Mononuclear cell (primary cell): ENCODE results near the gene DCAF15. TPM values are rescaled to one million over a fixed set of nuclear protein-coding genes. Genes with fewer than 3 reads are reported as not detected.
"Not testable (repeated sequence)": the region's sequence is repeated elsewhere in the genome, so short reads cannot be mapped to it uniquely, and the experiment has no call there.

Source experiments
- H3K27me3 ChIP-seq: 2 replicates; pipeline ENCODE4 v1.6.0; 2011; ENCODE audit warnings: low read length, control low read depth; ENCODE audit not compliant: insufficient read depth
- H3K4me1 ChIP-seq: 2 replicates; pipeline ENCODE4 v1.5.1; 2011; ENCODE audit warnings: mild to moderate bottlenecking, low read length, control low read depth; ENCODE audit not compliant: insufficient read depth
- H3K4me3 ChIP-seq: 2 replicates; pipeline ENCODE4 v1.5.1; 2011; ENCODE audit warnings: mild to moderate bottlenecking, low read length, moderate library complexity
- H3K9me3 ChIP-seq: 2 replicates; pipeline ENCODE4 v1.5.1; 2011; ENCODE audit warnings: low read depth, mild to moderate bottlenecking, control low read depth, low read length
- total RNA-seq: library from RNA; depleted of rRNA; stranded (reverse); fragments of >200 nt; gene quantifications from one replicate; pipeline ENCODE4 v1.2.3, GENCODE V29; 2012

The DCAF15 gene
- total RNA-seq, 1 donor = 26.1 TPM

DNA sequence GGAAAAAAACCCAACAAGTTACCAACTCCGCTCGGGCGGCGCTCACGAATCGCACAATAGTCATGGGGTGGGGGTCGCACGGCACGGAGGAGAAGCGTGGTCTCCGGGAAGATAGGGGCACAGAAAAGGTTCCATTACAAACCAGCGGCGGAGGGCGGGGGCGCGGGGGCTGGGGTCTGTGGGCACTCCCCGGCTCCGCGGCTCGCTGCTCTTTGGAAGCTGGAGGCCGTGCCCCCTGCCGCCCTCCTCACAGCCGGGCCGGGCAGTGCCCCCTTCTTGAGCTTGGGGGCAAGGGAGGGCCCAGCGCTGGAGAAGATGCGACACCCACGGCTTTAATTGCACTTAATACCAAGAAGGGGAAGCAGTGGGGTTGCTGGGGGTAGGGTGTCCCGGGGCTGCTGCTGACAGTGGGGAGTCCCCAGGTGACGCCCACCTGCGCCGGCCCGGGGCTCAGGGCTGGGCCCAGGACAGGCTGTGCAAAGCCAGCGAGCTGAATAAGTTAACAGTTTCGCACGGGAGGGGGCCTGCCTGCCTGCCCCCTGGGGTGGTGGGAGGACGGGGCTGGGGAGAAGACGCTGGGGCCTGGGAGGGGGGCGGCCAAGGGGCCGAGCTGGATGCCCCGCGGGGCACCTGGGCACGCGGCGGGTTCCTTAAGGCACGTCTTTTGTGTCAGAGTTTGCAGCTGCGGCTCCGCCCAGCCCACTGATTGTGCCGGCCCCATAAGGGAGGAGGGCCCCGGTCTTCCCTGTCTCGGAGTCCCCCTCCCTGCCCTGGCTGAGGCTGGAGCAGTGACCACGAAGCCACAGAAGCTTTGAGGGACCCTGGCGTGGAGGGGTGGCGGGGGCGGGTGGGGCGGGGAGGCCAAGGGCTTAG, 9.8 kb downstream of the DCAF15 start:
- Histone ChIP-seq H3K9me3 (no peaks in the 10 kb centered on the region), H3K4me1 (no peaks in the 10 kb centered on the region), H3K4me3 (no peak overlapping the region), H3K27me3 (no peaks in the 10 kb centered on the region)

DNA sequence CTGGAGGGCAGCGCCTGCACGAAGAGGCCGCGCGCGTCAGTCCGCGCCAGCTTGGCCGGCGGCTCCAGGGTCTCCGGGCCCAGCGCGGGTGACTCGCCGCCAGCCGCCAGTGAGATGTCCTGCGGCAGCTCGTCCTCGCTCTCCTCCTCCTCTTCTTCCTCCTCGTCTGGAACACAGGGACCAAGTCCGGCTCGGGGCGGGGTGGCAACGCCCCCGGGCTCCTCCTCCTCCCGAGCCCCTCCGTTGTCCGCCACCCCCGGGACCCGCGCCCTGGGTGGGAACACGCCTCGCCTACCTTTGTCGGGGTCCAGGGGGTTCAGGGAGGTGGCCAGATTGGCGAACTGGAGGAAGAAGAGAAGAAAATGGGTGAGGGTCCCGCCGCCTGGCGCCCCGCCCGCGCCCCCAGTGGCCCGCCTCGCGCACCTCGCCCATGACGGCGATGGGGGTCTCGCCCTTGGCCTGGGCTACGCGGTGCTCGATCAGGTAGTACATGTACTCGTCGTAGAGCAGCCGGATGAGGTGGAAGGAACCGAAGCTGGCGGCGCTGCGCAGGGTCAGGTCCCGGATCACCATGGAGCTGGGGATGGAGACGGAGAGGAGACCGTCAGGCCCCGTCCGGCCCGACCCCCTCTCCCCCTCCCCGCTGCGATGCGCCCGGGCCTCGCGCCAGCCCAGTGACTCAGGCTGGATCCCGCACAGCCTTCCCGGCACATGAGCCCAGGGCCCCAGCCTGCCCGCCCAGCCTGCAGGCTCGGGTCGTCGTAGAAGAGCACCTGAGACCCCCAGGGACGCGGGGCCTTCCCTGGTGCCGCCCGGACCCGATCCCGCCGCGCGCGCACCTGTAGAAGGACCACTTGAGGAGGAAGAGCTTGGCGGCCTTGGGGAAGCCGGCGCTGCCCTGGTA, 10.6 kb downstream of the DCAF15 start:
- H3K4me1 ChIP-seq = no peaks in the 10 kb centered on the region
- H3K9me3 ChIP-seq = no peaks in the 10 kb centered on the region
- no peak overlapping the region for H3K4me3 ChIP-seq
- no peaks in the 10 kb centered on the region for H3K27me3 ChIP-seq

GRCh38 chr19:13963603-13964105, 11.3 kb downstream of the DCAF15 start:
- Histone ChIP-seq H3K9me3 (no peaks in the 10 kb centered on the region), H3K4me1 (no peaks in the 10 kb centered on the region), H3K4me3 (no peak overlapping the region), H3K27me3 (no peaks in the 10 kb centered on the region)

- no peaks in the 10 kb centered on the region for H3K27me3 ChIP-seq
- no peaks in the 10 kb centered on the region for H3K9me3 ChIP-seq
- no peaks in the 10 kb centered on the region for H3K4me1 ChIP-seq
- H3K4me3 ChIP-seq = no peak overlapping the region
Observed at GRCh38 chr19:13964776-13965175, 12.5 kb downstream of the DCAF15 start.

DNA sequence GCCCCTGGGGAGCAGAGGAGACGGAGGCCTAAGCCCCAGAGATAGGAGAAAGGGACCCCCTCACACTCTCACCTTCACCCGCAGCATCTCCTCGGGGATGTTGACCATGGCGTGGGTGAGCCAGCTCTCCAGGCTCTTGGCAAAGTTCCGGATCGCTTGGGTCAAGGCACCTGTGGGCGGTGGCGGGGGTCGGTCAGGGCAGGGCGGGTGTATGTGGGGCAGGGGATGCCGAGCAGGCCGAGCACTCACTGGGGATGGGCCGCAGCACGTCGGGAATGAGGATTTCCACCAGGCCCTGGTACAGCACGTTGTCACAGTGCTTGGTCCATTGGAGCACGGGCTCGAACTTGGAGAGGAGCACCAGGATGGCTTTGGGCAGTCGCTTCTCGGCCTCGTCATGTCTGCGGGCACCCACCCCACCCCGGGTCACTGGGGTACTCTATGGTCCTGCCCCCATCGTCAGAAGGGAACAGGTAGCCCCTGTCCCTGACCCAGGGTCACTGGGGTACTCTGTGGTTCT, 13.1 kb downstream of the DCAF15 start:
- no peaks in the 10 kb centered on the region for H3K27me3 ChIP-seq
- no peaks in the 10 kb centered on the region for H3K9me3 ChIP-seq
- H3K4me3 ChIP-seq = no peak overlapping the region
- H3K4me1 ChIP-seq = no peaks in the 10 kb centered on the region

GRCh38 chr19:13965926-13966683, 13.8 kb downstream of the DCAF15 start:
- Histone ChIP-seq H3K4me1 (no peaks in the 10 kb centered on the region), H3K4me3 (no peak overlapping the region), H3K27me3 (no peaks in the 10 kb centered on the region), H3K9me3 (no peaks in the 10 kb centered on the region)

DNA sequence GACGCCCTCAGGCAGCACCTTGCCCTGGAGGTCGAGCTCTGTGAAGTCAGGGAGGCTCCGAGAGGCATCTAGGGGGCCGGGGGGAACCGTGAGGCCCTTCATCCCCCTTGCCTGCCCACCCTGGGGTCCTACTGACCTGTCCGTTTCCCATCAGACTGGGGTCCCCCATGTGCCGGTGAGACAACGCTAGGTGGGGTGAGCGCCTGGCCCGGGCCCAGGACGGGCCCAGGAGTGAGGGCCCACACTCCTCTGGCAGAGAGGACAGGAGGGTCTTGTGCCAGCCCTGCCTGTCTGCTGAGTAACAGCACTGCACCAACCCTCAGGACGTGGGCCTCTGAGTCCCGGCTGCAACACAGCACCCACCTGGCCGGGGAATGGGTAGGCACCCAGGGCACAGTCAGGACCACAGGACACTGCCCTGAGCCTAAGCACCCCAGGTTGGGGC, 14.4 kb downstream of the DCAF15 start:
- H3K4me3 ChIP-seq = no peak overlapping the region
- H3K4me1 ChIP-seq = no peaks in the 10 kb centered on the region

DNA sequence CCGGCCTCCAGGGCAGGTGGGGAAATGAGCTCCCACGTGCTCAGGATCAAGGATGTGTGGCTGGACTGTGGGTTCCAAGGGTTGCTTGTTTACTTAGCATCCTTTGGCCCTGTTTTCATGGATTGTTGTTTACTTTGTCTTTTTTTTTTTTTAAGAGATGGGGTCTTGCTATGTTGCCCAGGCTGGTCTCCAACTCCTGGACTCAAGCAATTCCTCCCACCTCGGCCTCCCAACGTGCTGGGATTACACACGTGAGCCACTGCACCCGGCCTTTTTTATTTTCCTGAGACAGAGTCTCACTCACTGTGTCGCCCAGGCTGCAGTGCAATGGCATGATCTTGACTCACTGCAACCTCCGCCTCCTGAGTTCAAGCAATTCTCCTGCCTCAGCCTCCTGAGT, 14.9 kb downstream of the DCAF15 start:
- H3K9me3 ChIP-seq, H3K4me3 ChIP-seq, H3K4me1 ChIP-seq, H3K27me3 ChIP-seq: not testable (repeated sequence)

More for the DNA sequence above, 14.4 kb downstream of the DCAF15 start:
- Histone ChIP-seq H3K27me3 (no peaks in the 10 kb centered on the region), H3K9me3 (no peaks in the 10 kb centered on the region)

DNA sequence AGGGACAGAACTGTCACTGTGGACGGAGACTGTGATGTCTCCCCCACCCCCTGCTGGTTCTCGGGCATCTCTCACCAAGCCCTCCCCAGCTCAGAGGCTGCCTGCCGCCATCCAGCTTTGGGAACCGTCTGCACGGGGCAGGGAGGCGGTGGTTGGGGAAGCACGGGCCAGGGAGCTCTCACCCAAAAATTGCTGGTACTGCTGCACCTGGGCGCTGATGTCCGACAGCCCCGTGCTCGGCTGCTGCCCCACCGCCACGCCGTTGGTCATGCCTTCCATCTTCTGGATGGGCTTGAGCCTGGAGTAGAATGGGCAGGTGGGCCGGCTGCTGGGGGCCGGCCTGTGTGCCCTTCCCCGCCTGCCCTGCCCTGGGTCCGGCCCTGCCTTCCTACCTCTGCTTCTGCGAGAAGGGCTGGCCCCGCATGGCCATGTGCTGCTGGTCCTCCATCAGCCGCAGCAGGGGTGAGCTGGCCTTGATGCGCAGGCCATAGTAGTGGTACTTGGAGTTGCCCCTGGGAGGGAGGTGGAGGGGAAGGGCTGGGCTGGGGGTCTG, 16.1 kb downstream of the DCAF15 start:
- Histone ChIP-seq H3K9me3 (no peaks in the 10 kb centered on the region), H3K27me3 (no peaks in the 10 kb centered on the region), H3K4me1 (no peaks in the 10 kb centered on the region), H3K4me3 (no peak overlapping the region)

DNA sequence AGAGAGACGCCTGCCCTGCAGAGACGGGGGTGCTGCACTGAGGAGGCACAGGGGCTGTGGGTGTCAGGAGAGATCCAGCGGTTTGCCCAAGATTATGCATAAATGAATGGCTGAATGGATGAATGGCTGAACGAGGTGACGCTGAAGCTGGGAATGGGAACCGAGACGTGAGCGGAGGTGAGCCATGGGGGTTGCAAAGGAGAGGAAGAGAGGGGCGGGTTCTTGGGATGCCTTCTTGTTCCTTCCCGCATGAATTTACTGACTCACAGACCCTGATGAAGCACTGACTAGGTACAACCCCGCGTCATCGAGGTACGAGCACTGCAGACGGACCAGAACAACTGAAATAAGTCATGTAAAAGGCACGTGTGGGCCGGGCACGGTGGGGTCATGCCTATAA, 16.7 kb downstream of the DCAF15 start:
- no peaks in the 10 kb centered on the region for H3K9me3 ChIP-seq
- H3K27me3 ChIP-seq = no peaks in the 10 kb centered on the region
- H3K4me3 ChIP-seq = no peak overlapping the region
- no peaks in the 10 kb centered on the region for H3K4me1 ChIP-seq

- H3K27me3 ChIP-seq = no peaks in the 10 kb centered on the region
- H3K4me3 ChIP-seq = no peak overlapping the region
- no peaks in the 10 kb centered on the region for H3K4me1 ChIP-seq
- H3K9me3 ChIP-seq = no peaks in the 10 kb centered on the region
Observed at GRCh38 chr19:13969897-13970296, 17.6 kb downstream of the DCAF15 start.

DNA sequence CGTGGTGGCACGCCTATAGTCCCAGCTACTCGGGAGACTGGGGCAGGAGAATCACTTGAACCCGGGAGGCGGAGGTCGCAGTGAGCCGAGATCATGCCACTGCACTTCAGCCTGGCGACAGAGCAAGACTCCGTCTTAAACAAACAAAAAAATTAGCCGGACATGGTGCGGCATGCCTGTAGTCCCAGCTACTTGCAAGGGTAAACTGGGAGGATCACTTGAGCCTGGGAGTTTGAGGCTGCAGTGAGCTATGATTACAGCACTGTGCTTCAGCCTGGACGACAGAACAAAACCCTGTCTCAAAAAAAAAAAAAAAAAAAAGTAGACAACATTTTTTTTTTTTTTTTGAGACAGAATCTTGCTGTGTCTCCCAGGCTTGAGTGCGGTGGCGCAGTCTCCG, 19.6 kb downstream of the DCAF15 start:
- not testable (repeated sequence) for H3K9me3 ChIP-seq, H3K4me3 ChIP-seq, H3K27me3 ChIP-seq, H3K4me1 ChIP-seq

GRCh38 chr19:13972368-13973155, 20.3 kb downstream of the DCAF15 start:
- Histone ChIP-seq H3K4me3 (no peak overlapping the region), H3K4me1 (no peaks in the 10 kb centered on the region), H3K9me3 (no peaks in the 10 kb centered on the region), H3K27me3 (no peaks in the 10 kb centered on the region)

DNA sequence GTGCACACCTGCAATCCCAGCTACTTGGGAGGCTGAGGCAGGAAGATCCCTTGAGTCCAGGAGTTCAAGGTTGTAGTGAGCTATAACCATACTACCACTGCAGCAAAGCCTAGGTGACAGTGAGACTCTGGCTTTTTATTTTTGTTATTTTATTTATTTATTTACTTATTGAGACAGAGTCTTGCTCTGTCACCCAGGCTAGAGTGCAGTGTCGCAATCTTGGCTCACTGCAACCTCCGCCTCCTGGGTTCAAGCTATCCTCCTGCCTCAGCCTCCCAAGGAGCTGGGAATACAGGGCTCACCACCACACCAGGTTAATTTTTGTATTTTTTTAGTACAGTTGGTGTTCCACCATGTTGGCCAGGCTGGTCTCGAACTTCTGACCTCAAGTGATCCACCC, 21.2 kb downstream of the DCAF15 start:
- not testable (repeated sequence) for H3K4me3 ChIP-seq, H3K4me1 ChIP-seq, H3K27me3 ChIP-seq, H3K9me3 ChIP-seq
